Kidney (tissue), 14 donors: Measurements from ENCODE around the gene PRR20G. TPM values are rescaled to one million over a fixed set of nuclear protein-coding genes. Genes with fewer than 3 reads are reported as not detected.

Source experiments
- DNase-seq, 5 donors: peaks; one replicate each; pipeline ENCODE4 v3.0.0-alpha.2; 2013 to 2020
- FAIRE-seq: peaks from 2 replicates; lab custom pipeline; 2012; peaks lifted over from hg19 to GRCh38; lab: Jason Lieb, UNC
- H3K27ac ChIP-seq, 2 donors: one replicate each; pipeline ENCODE4 v1.7.0; 2013; ENCODE audit warnings: low read depth in 2 of 2, low read length in 2 of 2, inconsistent platforms in 1 of 2
- H3K27me3 ChIP-seq: one replicate; pipeline ENCODE4 v1.7.1; 2013; ENCODE audit warnings: low read length, inconsistent platforms; ENCODE audit not compliant: control insufficient read depth, insufficient read depth
- H3K36me3 ChIP-seq, 3 donors: one replicate each; pipeline versions ENCODE4 v1.7.0 to v1.7.1; 2013; ENCODE audit warnings: low read length in 3 of 3, control low read depth in 1 of 3, inconsistent platforms in 1 of 3; ENCODE audit not compliant: insufficient read depth in 3 of 3, control insufficient read depth in 2 of 3
- H3K4me1 ChIP-seq, 3 donors: one replicate each; pipeline versions ENCODE4 v1.7.0 to v1.7.1; 2013; ENCODE audit warnings: low read length in 3 of 3, inconsistent platforms in 1 of 3, low read depth in 1 of 3; ENCODE audit not compliant: control insufficient read depth in 2 of 3, insufficient read depth in 2 of 3
- H3K4me3 ChIP-seq, 3 donors: one replicate each; pipeline versions ENCODE4 v1.7.0 to v1.8.1; 2013; ENCODE audit warnings: low read length in 3 of 3, control low read depth in 1 of 3, inconsistent platforms in 1 of 3
- H3K9ac ChIP-seq, 3 donors: one replicate each; pipeline versions ENCODE4 v1.7.0 to v1.7.1; 2013; ENCODE audit warnings: low read length in 3 of 3, control low read depth in 1 of 3, inconsistent platforms in 1 of 3
- H3K9me3 ChIP-seq, 3 donors: one replicate each; pipeline versions ENCODE4 v1.7.0 to v1.7.1; 2013; ENCODE audit warnings: low read length in 3 of 3, control low read depth in 1 of 3, inconsistent platforms in 1 of 3; ENCODE audit not compliant: control insufficient read depth in 2 of 3, insufficient read depth in 1 of 3
- intact Hi-C: fragments of 100-400 bp; cut with DNase I; formaldehyde crosslinking; loops from one replicate; pipeline ENCODE4 v1.11.1; 2022
- polyA plus RNA-seq: library from polyadenylated mRNA; stranded (reverse); fragments of 350-450 nt; fragmentation: Illumina TruSeq; extraction: RNeasy Lipid Tissue Mini Kit (QIAGEN cat#74804); gene quantifications from one replicate; pipeline ENCODE4 v1.2.3, GENCODE V29; 2014; ENCODE audit warnings: low read depth, low replicate concordance; ENCODE audit not compliant: insufficient read depth
- total RNA-seq: library from RNA; stranded (reverse); fragmentation: NEBNext Ultra II Directional; extraction: Animal tissue kit (Norgen Biotek cat#: 25700); gene quantifications from one replicate; pipeline ENCODE4 v1.2.1, GENCODE V29; 2021
- TF ChIP-seq, protein P1 (sequence below): IDR thresholded peaks from 3 replicates; pipeline ENCODE4 v1.5.1; 2012; ENCODE audit warnings: mild to moderate bottlenecking, moderate library complexity, borderline replicate concordance; ENCODE audit not compliant: insufficient read depth; ENCODE audit errors: extremely low read depth
- donor health status: control.
- donor health status: control.
- donor health status: control.
- donor health status: control.
- donor health status: control.
- donor health status: DM: yes; HTN: yes; CAD: no.
- donor health status: Normal renal cell carcinoma (clear cell type).

PRR20G gene
- total and polyA plus RNA-seq, 2 donors from 2014 or later: not detected

DNA sequence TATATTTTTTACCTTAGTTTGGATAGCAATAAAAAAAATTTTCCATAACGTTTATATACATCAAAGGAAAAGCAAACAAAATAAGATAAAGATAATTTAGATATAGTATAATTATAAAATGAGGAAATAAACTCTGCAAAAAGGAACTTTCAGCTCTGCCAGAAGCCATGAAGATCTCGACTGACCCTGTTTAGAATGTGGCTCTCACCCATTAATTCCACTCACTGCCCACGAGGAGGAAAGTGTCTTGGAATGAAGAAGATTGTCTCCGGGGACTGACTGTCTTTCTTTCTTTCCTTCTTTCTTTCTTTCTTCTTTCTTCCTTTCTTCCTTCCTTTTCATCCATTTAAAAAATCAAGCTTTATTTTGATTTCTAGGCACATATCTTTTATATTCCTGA lies 20.1 kb upstream of the PRR20G start:
- H3K4me3 ChIP-seq: no peak overlapping the region
- FAIRE-seq (no peak), DNase-seq (no peak)
- no peaks in the 10 kb centered on the region for H3K4me1 ChIP-seq
- H3K36me3 ChIP-seq: no peaks in the 10 kb centered on the region
- intact Hi-C loops: no loop called here
- TF ChIP-seq, protein P1, sequence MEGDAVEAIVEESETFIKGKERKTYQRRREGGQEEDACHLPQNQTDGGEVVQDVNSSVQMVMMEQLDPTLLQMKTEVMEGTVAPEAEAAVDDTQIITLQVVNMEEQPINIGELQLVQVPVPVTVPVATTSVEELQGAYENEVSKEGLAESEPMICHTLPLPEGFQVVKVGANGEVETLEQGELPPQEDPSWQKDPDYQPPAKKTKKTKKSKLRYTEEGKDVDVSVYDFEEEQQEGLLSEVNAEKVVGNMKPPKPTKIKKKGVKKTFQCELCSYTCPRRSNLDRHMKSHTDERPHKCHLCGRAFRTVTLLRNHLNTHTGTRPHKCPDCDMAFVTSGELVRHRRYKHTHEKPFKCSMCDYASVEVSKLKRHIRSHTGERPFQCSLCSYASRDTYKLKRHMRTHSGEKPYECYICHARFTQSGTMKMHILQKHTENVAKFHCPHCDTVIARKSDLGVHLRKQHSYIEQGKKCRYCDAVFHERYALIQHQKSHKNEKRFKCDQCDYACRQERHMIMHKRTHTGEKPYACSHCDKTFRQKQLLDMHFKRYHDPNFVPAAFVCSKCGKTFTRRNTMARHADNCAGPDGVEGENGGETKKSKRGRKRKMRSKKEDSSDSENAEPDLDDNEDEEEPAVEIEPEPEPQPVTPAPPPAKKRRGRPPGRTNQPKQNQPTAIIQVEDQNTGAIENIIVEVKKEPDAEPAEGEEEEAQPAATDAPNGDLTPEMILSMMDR: no peak
- H3K27me3 ChIP-seq: no peaks in the 10 kb centered on the region
- no peaks in the 10 kb centered on the region for H3K9me3 ChIP-seq
- H3K27ac ChIP-seq: no peak overlapping the region
- no peak overlapping the region for H3K9ac ChIP-seq

DNA sequence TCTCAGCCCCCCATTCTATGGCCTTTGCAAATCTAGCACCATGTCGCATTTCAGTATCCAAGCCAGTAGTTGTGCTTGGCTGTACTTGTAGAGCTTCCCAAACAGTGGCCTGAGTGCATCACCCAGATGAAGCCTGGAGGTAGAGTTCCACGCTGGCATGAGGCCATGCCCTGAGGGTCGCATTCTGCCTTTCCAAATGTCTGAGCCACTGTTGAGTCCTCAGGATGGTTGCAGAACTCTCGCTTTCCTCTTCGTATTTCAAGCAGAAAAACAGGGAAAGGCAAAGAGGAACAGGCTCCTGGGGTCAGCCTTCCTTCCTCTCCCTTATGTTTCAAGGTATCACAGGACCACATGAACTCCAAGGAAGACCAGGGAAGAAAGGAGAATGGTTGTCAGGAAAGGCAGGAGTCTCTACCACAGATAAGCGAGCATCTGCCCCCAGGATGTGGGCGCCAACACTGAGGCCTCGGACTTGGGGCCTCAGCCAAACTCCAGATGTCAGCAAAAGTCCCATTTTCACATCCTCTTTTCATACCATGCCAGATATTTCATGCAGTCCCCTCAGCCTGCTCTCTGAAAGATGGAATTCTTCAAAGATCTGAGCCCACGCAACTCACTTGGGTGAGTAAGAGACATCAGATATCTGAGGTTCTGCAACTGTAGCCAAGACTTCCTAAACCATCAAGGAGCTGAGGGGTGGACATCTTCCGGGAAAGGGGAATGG lies 19.4 kb upstream of the PRR20G start:
- no peaks in the 10 kb centered on the region for H3K27me3 ChIP-seq
- intact Hi-C loops: no loop called here
- no peaks in the 10 kb centered on the region for H3K36me3 ChIP-seq
- no peaks in the 10 kb centered on the region for H3K4me1 ChIP-seq
- H3K9ac ChIP-seq: no peak overlapping the region
- H3K27ac ChIP-seq: no peak overlapping the region
- H3K4me3 ChIP-seq: no peak overlapping the region
- no peak for DNase-seq
- H3K9me3 ChIP-seq: no peaks in the 10 kb centered on the region
- no peak for FAIRE-seq
- TF ChIP-seq, protein P1: no peak

DNA sequence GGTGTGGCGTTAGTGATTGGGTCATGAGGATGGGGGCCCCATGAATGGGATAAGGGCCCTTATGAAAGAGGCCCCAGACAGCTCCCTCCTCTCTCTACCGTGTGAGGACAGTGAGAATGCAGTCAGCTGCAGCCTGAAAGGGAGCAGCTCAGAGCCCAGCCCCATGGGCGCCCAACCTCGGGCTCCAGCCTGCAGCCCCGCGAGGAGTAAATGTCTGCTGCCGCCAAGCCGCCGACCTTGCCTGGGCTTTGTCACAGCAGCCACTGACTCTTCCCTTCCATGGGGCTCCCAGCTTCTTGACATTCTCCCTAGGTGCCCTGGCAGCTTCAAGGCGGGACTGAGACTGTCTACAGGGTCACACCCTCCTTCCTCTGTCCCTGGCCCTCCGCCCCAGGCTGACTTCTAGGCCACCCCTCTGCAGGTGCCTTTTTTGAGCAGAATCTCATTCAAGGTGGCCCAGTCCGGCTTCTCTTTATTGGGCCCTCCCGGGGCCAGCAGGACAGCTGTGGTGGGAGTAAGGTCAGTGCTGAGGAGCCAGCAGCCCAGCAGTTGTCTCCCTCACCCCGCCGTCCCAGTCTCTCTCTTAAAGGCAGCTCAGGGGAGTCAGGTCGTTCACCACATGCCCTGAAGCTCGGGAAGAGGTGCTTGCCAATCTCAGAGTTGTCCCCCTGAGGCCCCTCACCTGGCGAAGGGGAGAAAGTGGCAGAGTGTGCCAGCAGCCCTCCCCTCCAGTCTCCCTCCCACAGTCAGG lies 18.7 kb upstream of the PRR20G start:
- TF ChIP-seq, protein P1: no peak
- no peak for FAIRE-seq
- Histone ChIP-seq H3K9me3 (no peaks in the 10 kb centered on the region), H3K27ac (no peak overlapping the region), H3K4me3 (no peak overlapping the region), H3K27me3 (no peaks in the 10 kb centered on the region), H3K9ac (no peak overlapping the region), H3K4me1 (no peaks in the 10 kb centered on the region), H3K36me3 (no peaks in the 10 kb centered on the region)
- DNase-seq: no peak
- intact Hi-C loops: no loop called here
